Liver (tissue), 9 donors: ENCODE data around the gene IKZF1. TPM values are rescaled to one million over a fixed set of nuclear protein-coding genes. Genes with fewer than 3 reads are reported as not detected.

Experiments
- DNase-seq: peaks from one replicate; pipeline ENCODE4 v3.0.0-alpha.2; 2017; ENCODE audit warnings: low spot score
- H3K27ac ChIP-seq, 2 donors: one replicate each; pipeline ENCODE4 v1.7.0; 2013; ENCODE audit warnings: inconsistent platforms in 2 of 2, low read length in 2 of 2, control low read depth in 1 of 2, low read depth in 1 of 2, mild to moderate bottlenecking in 1 of 2
- H3K27me3 ChIP-seq, 4 donors: one replicate each; pipeline versions ENCODE4 v1.6.1 to v1.7.0; 2013; ENCODE audit warnings: low read length in 3 of 4, inconsistent platforms in 1 of 4, mild to moderate bottlenecking in 1 of 4, moderate library complexity in 1 of 4; ENCODE audit not compliant: control insufficient read depth in 4 of 4, insufficient read depth in 4 of 4
- H3K36me3 ChIP-seq, 4 donors: one replicate each; pipeline versions ENCODE4 v1.6.1 to v1.7.0; 2013; ENCODE audit warnings: low read length in 3 of 4, mild to moderate bottlenecking in 3 of 4, low read depth in 1 of 4, moderate library complexity in 1 of 4; ENCODE audit not compliant: control insufficient read depth in 4 of 4, insufficient read depth in 3 of 4
- H3K4me1 ChIP-seq, 4 donors: one replicate each; pipeline versions ENCODE4 v1.6.1 to v1.7.0; 2013; ENCODE audit warnings: low read length in 3 of 4, mild to moderate bottlenecking in 3 of 4, moderate library complexity in 1 of 4; ENCODE audit not compliant: control insufficient read depth in 4 of 4, insufficient read depth in 4 of 4
- H3K4me3 ChIP-seq, 3 donors: one replicate each; pipeline versions ENCODE4 v1.6.1 to v1.7.0; 2013; ENCODE audit warnings: low read length in 3 of 3, control low read depth in 1 of 3, low read depth in 1 of 3, mild to moderate bottlenecking in 1 of 3
- H3K9ac ChIP-seq, 2 donors: one replicate each; pipeline ENCODE4 v1.7.0; 2013; ENCODE audit warnings: low read length in 2 of 2, mild to moderate bottlenecking in 2 of 2, moderate library complexity in 2 of 2, control low read depth in 1 of 2, low read depth in 1 of 2
- H3K9me3 ChIP-seq, 4 donors: one replicate each; pipeline versions ENCODE4 v1.6.1 to v1.7.0; 2013; ENCODE audit warnings: low read length in 3 of 4; ENCODE audit not compliant: control insufficient read depth in 4 of 4
- EGR1 ChIP-seq, 2 donors: IDR thresholded peaks; 2 replicates each; pipeline ENCODE4 v1.6.1; 2016 to 2018; ENCODE audit warnings: antibody characterized with exemption in 2 of 2, low read depth in 2 of 2
- FOXA1 ChIP-seq: IDR thresholded peaks from 2 replicates; pipeline ENCODE4 v1.6.1; 2016; ENCODE audit warnings: antibody characterized with exemption
- FOXA2 ChIP-seq: IDR thresholded peaks from 2 replicates; pipeline ENCODE4 v1.6.1; 2016; ENCODE audit warnings: antibody characterized with exemption
- GABPA ChIP-seq, 2 donors: IDR thresholded peaks in 1 of 2; conservative IDR thresholded peaks in 1 of 2; 2 replicates each; pipeline ENCODE4 v1.6.1; 2016; ENCODE audit warnings: antibody characterized with exemption in 2 of 2, mild to moderate bottlenecking in 1 of 2, moderate library complexity in 1 of 2
- HNF4A ChIP-seq, 2 donors: conservative IDR thresholded peaks; 2 replicates each; pipeline ENCODE4 v1.6.1; 2016; ENCODE audit warnings: antibody characterized with exemption in 2 of 2, mild to moderate bottlenecking in 2 of 2
- HNF4G ChIP-seq: IDR thresholded peaks from 2 replicates; pipeline ENCODE4 v1.6.1; 2016; ENCODE audit warnings: antibody characterized with exemption
- JUND ChIP-seq, 2 donors: IDR thresholded peaks; 2 replicates each; pipeline ENCODE4 v1.6.1; 2016; ENCODE audit warnings: antibody characterized with exemption in 2 of 2
- NR2F2 ChIP-seq: IDR thresholded peaks from 2 replicates; pipeline ENCODE4 v1.6.1; 2016; ENCODE audit warnings: antibody characterized with exemption
- RAD21 ChIP-seq, 2 donors: IDR thresholded peaks; 2 replicates each; pipeline ENCODE4 v1.6.1; 2016; ENCODE audit warnings: antibody characterized with exemption in 2 of 2, mild to moderate bottlenecking in 2 of 2
- RXRA ChIP-seq, 2 donors: IDR thresholded peaks; 2 replicates each; pipeline ENCODE4 v1.6.1; 2017 to 2018; ENCODE audit warnings: antibody characterized with exemption in 2 of 2, mild to moderate bottlenecking in 1 of 2
- SP1 ChIP-seq: IDR thresholded peaks from 2 replicates; pipeline ENCODE4 v1.6.1; 2018; ENCODE audit warnings: antibody characterized with exemption, mild to moderate bottlenecking
- TAF1 ChIP-seq: conservative IDR thresholded peaks from 2 replicates; pipeline ENCODE4 v1.6.1; 2016; ENCODE audit warnings: antibody characterized with exemption, mild to moderate bottlenecking
- YY1 ChIP-seq: IDR thresholded peaks from 2 replicates; pipeline ENCODE4 v1.6.1; 2016; ENCODE audit warnings: antibody characterized with exemption, mild to moderate bottlenecking
- WGBS: extraction: QIAGEN DNeasy Blood & Tissue Kit; methylation state at CpG from one replicate; pipeline ENCODE4 v1.1.7; 2013; 5-methylcytosine and 5-hydroxymethylcytosine counted together
- polyA plus RNA-seq, 2 donors: library from polyadenylated mRNA; stranded (reverse) in 1 of 2; unstranded in 1 of 2; fragments of 200-250 nt in 1 of 2; fragments of >200 nt in 1 of 2; fragmentation: Nextera tagmentation in 1 of 2; extraction: Ambion mirVana in 1 of 2; gene quantifications; one replicate each; pipeline versions ENCODE4 v1.2.1 to v1.2.3, GENCODE V29; 2013 to 2015
- total RNA-seq, 2 donors: library from RNA; depleted of rRNA; stranded (reverse); fragments of >200 nt; gene quantifications; one replicate each; pipeline ENCODE4 v1.2.3, GENCODE V29; 2014
- TF ChIP-seq, protein P1 (sequence below): IDR thresholded peaks from 2 replicates; pipeline ENCODE4 v1.6.1; 2016; ENCODE audit warnings: antibody characterized with exemption
- TF ChIP-seq, protein P2 (sequence below): IDR thresholded peaks from 2 replicates; pipeline ENCODE4 v1.6.1; 2016; ENCODE audit warnings: antibody characterized with exemption
- TF ChIP-seq, protein P3 (sequence below): fragments of 150-350 bp; IDR thresholded peaks from 2 replicates; pipeline ENCODE4 v1.5.1; 2017; ENCODE audit warnings: improper control_type of control experiment, low read depth, low read length; ENCODE audit not compliant: missing input control
- TF ChIP-seq, protein P4 (sequence below): IDR thresholded peaks from 2 replicates; pipeline ENCODE4 v1.6.1; 2016; ENCODE audit warnings: antibody characterized with exemption
- donor health status: healthy.
- donor health status: healthy.
- donor health status: healthy.
- donor health status: healthy.
- donor health status: healthy.

The IKZF1 gene
- total and polyA plus RNA-seq, 4 donors = 1.6 to 43.5 (median 6.2) TPM

DNA sequence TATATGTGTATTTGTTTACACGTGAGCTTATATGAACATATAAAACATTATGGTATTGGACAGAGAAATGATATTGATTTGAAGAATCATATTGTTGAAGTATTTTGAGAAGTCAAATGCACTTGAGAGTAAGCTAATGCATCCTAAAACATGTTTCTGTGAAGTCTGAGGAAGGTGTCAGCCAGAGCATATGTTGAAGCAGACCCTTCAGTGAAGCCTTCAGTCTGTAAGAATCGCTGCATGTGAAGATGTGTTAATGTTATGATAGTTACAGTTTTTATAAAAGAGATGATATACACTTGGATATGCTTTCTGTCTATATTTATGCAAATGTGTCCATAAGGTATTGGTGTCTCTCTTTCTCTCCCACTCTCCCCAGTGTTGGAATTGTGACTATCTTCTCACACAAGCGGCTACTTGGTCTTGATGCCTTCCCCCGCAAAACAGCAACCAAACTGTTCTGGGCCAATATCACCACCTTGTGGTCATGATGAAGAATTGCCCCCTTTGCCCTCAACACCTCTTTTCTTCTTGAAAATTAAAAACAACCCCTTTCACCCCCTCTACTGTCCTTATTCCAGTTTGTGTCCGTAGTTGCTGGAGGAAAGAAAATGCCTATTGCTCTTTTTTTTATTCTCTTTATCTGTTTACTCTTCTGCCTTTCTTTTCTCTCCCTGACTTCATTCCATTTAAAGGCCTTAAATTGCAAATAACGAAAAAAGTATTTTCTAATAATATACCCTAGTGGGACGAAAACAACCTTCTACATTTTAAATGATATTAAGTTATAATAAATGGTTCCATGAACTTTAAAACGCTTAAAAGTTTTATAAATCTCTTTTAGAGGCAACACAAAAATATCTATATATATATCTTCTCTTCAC, 64.9 kb downstream of the IKZF1 start:
- 60% methylated on average over 8 of the region's 8 CpGs for WGBS
- peak; percentile 37 for DNase-seq
- H3K9ac ChIP-seq = no peak overlapping the region

DNA sequence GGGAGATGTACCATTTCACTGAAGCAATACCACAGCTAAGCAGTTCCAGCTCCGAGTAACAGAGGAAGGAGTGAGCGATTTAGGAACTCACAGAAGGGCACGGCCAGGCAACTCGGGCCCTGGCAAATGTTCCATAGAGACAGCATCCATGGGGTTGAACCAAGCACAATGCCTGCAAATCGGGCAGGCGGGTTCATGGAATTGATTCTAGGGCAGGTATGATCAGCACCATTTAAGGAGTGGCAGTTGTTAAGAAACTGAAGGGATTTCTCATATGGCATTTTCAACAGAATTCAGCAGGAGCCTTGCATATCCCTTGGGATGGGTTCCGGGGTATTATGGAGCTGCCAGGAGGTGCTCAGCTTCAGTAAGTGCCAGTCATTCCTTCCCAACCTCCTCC, 66.4 kb downstream of the IKZF1 start:
- H3K27ac ChIP-seq = no peak overlapping the region
- 83% methylated on average over 7 of the region's 7 CpGs for WGBS

More for the DNA sequence above, 64.9 kb downstream of the IKZF1 start:
- no peak overlapping the region for H3K4me3 ChIP-seq
- no peaks in the 10 kb centered on the region for H3K36me3 ChIP-seq
- no peak overlapping the region for H3K27ac ChIP-seq
- no peaks in the 10 kb centered on the region for H3K4me1 ChIP-seq
- peaks cover 0 to 7% (median under 1%) of the 10 kb centered on the region in 4 donors for H3K9me3 ChIP-seq
- TF ChIP-seq EGR1 (IDR thresholded peaks at IDR 0.05; ENCODE audit: low read depth in 2 of 2) (no peak), FOXA2 (no peak), JUND (IDR thresholded peaks at IDR 0.05) (no peak), RAD21 (IDR thresholded peaks at IDR 0.05) (peak; percentile 58 to 71), RXRA (IDR thresholded peaks at IDR 0.05) (no peak), HNF4G (no peak), FOXA1 (no peak), NR2F2 (no peak), HNF4A (conservative IDR thresholded peaks at IDR 0.05) (no peak), SP1 (no peak), YY1 (no peak)
- TF ChIP-seq, protein P1, sequence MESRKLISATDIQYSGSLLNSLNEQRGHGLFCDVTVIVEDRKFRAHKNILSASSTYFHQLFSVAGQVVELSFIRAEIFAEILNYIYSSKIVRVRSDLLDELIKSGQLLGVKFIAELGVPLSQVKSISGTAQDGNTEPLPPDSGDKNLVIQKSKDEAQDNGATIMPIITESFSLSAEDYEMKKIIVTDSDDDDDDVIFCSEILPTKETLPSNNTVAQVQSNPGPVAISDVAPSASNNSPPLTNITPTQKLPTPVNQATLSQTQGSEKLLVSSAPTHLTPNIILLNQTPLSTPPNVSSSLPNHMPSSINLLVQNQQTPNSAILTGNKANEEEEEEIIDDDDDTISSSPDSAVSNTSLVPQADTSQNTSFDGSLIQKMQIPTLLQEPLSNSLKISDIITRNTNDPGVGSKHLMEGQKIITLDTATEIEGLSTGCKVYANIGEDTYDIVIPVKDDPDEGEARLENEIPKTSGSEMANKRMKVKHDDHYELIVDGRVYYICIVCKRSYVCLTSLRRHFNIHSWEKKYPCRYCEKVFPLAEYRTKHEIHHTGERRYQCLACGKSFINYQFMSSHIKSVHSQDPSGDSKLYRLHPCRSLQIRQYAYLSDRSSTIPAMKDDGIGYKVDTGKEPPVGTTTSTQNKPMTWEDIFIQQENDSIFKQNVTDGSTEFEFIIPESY = no peak
- TF ChIP-seq, protein P2, sequence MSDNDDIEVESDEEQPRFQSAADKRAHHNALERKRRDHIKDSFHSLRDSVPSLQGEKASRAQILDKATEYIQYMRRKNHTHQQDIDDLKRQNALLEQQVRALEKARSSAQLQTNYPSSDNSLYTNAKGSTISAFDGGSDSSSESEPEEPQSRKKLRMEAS = no peak
- TF ChIP-seq, protein P3, sequence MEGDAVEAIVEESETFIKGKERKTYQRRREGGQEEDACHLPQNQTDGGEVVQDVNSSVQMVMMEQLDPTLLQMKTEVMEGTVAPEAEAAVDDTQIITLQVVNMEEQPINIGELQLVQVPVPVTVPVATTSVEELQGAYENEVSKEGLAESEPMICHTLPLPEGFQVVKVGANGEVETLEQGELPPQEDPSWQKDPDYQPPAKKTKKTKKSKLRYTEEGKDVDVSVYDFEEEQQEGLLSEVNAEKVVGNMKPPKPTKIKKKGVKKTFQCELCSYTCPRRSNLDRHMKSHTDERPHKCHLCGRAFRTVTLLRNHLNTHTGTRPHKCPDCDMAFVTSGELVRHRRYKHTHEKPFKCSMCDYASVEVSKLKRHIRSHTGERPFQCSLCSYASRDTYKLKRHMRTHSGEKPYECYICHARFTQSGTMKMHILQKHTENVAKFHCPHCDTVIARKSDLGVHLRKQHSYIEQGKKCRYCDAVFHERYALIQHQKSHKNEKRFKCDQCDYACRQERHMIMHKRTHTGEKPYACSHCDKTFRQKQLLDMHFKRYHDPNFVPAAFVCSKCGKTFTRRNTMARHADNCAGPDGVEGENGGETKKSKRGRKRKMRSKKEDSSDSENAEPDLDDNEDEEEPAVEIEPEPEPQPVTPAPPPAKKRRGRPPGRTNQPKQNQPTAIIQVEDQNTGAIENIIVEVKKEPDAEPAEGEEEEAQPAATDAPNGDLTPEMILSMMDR = peak; percentile 50
- TF ChIP-seq, protein P4, sequence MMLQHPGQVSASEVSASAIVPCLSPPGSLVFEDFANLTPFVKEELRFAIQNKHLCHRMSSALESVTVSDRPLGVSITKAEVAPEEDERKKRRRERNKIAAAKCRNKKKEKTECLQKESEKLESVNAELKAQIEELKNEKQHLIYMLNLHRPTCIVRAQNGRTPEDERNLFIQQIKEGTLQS = no peak
- H3K27me3 ChIP-seq = no peaks in the 10 kb centered on the region

More for the DNA sequence above, 66.4 kb downstream of the IKZF1 start:
- H3K36me3 ChIP-seq = no peaks in the 10 kb centered on the region
- no peak for DNase-seq
- H3K27me3 ChIP-seq = no peaks in the 10 kb centered on the region
- no peak for TF ChIP-seq FOXA2
- TF ChIP-seq, protein P2 = no peak
- TF ChIP-seq YY1 = no peak
- no peak for TF ChIP-seq SP1
- no peak for TF ChIP-seq FOXA1
- no peak for TF ChIP-seq HNF4G
- TF ChIP-seq EGR1 (IDR thresholded peaks at IDR 0.05; ENCODE audit: low read depth in 2 of 2) = no peak
- no peak for TF ChIP-seq RXRA (IDR thresholded peaks at IDR 0.05)
- no peak for TF ChIP-seq TAF1
- no peak for TF ChIP-seq RAD21 (IDR thresholded peaks at IDR 0.05)
- no peak for TF ChIP-seq GABPA (IDR thresholded peaks at IDR 0.05 in 1 of 2, conservative IDR thresholded peaks at IDR 0.05 in 1 of 2)
- no peak overlapping the region for H3K9ac ChIP-seq
- peaks cover 0 to 7% (median under 1%) of the 10 kb centered on the region in 4 donors for H3K9me3 ChIP-seq
- no peak overlapping the region for H3K4me3 ChIP-seq
- no peaks in the 10 kb centered on the region for H3K4me1 ChIP-seq
